Progenitor cell of endocrine pancreas (in vitro differentiated cells): ENCODE measurements around the gene ARHGAP8. TPM values are rescaled to one million over a fixed set of nuclear protein-coding genes. Genes with fewer than 3 reads are reported as not detected.

Experiments used
- DNase-seq: peaks from one replicate; pipeline ENCODE4 v3.0.0; 2021; ENCODE audit warnings: low spot score; ENCODE audit not compliant: unreplicated experiment
- H3K27ac Mint-ChIP-seq: 2 replicates; pipeline ENCODE4 v1.8.0; 2021; ENCODE audit warnings: mild to moderate bottlenecking, moderate library complexity, mixed read lengths
- H3K27me3 Mint-ChIP-seq: 2 replicates; pipeline ENCODE4 v1.8.0; 2021; ENCODE audit warnings: mixed read lengths
- H3K36me3 Mint-ChIP-seq: 2 replicates; pipeline ENCODE4 v1.8.0; 2022; ENCODE audit warnings: mixed read lengths; ENCODE audit not compliant: insufficient read depth
- H3K4me1 Mint-ChIP-seq: 2 replicates; pipeline ENCODE4 v1.8.0; 2021; ENCODE audit warnings: low read depth, mixed read lengths
- H3K4me3 Mint-ChIP-seq: 2 replicates; pipeline ENCODE4 v1.8.0; 2021; ENCODE audit warnings: low read depth, mild to moderate bottlenecking, moderate library complexity, mixed read lengths
- H3K9me3 Mint-ChIP-seq: 2 replicates; pipeline ENCODE4 v1.8.0; 2021; ENCODE audit warnings: low read depth, mixed read lengths
- total RNA-seq: library from RNA; stranded (reverse); gene quantifications from 2 replicates; pipeline ENCODE4 v1.2.1, GENCODE V29; 2021
- TF ChIP-seq, protein P1 (sequence below): fragments of 200-600 bp; sonication (generic); IDR thresholded peaks from one replicate; pipeline ENCODE4 v1.5.0; 2021; ENCODE audit warnings: antibody characterized with exemption, mild to moderate bottlenecking; ENCODE audit not compliant: unreplicated experiment

The ARHGAP8 gene
- total RNA-seq, 1 donor from 2014 or later: 100 TPM

- DNase-seq: no peak
- no peak overlapping the region for H3K4me3 Mint-ChIP-seq
- TF ChIP-seq, protein P1, sequence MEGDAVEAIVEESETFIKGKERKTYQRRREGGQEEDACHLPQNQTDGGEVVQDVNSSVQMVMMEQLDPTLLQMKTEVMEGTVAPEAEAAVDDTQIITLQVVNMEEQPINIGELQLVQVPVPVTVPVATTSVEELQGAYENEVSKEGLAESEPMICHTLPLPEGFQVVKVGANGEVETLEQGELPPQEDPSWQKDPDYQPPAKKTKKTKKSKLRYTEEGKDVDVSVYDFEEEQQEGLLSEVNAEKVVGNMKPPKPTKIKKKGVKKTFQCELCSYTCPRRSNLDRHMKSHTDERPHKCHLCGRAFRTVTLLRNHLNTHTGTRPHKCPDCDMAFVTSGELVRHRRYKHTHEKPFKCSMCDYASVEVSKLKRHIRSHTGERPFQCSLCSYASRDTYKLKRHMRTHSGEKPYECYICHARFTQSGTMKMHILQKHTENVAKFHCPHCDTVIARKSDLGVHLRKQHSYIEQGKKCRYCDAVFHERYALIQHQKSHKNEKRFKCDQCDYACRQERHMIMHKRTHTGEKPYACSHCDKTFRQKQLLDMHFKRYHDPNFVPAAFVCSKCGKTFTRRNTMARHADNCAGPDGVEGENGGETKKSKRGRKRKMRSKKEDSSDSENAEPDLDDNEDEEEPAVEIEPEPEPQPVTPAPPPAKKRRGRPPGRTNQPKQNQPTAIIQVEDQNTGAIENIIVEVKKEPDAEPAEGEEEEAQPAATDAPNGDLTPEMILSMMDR: no peak
- H3K9me3 Mint-ChIP-seq: no peaks in the 10 kb centered on the region
- peak overlapping the region; percentile 47 for H3K27ac Mint-ChIP-seq
- no peaks in the 10 kb centered on the region for H3K4me1 Mint-ChIP-seq
- H3K27me3 Mint-ChIP-seq: no peaks in the 10 kb centered on the region
- H3K36me3 Mint-ChIP-seq: peaks cover 2% of the 10 kb centered on the region
Observed at GRCh38 chr22:44890416-44891292, 138.3 kb downstream of the ARHGAP8 start.

DNA sequence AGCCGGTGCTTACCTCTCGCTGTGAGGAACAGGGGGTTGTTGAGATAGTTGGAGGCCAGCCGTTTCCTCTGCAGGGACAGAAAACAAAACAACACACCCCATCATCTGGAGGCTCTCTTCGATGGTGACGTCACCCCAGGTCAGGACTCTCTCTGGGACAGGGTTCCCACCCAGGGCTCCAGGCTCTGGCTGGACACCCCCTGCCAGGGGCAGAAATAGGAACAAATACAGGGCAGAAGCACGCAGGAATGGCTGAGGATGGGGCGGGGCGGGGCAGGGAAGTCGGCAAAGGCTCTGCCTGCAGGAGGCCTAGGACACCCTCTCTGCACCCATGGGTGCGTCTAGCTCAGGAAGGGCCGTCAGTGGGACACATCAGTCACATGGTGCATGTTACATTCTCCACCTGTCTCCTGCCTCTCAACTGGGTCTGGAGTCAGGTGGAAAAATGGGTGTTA lies 138.9 kb downstream of the ARHGAP8 start:
- Mint-ChIP-seq H3K27ac (no peak overlapping the region), H3K4me1 (no peaks in the 10 kb centered on the region), H3K9me3 (no peaks in the 10 kb centered on the region), H3K4me3 (no peak overlapping the region), H3K27me3 (no peaks in the 10 kb centered on the region), H3K36me3 (peaks cover 2% of the 10 kb centered on the region)
- no peak for DNase-seq
- TF ChIP-seq, protein P1: no peak

GRCh38 chr22:44891791-44892190 lies 139.4 kb downstream of the ARHGAP8 start:
- DNase-seq: no peak
- Mint-ChIP-seq H3K4me1 (no peaks in the 10 kb centered on the region), H3K9me3 (no peaks in the 10 kb centered on the region), H3K27ac (no peak overlapping the region), H3K27me3 (no peaks in the 10 kb centered on the region), H3K4me3 (no peak overlapping the region), H3K36me3 (peaks cover 2% of the 10 kb centered on the region)
- TF ChIP-seq, protein P1: no peak

GRCh38 chr22:44892243-44892642 lies 139.9 kb downstream of the ARHGAP8 start:
- H3K4me1 Mint-ChIP-seq: no peaks in the 10 kb centered on the region
- H3K27me3 Mint-ChIP-seq: no peaks in the 10 kb centered on the region
- H3K27ac Mint-ChIP-seq: peak overlapping the region; percentile 41
- DNase-seq: no peak
- H3K4me3 Mint-ChIP-seq: no peak overlapping the region
- TF ChIP-seq, protein P1: no peak
- H3K36me3 Mint-ChIP-seq: peaks cover 2% of the 10 kb centered on the region
- H3K9me3 Mint-ChIP-seq: no peaks in the 10 kb centered on the region

- H3K4me1 Mint-ChIP-seq: no peaks in the 10 kb centered on the region
- H3K27ac Mint-ChIP-seq: no peak overlapping the region
- H3K27me3 Mint-ChIP-seq: no peaks in the 10 kb centered on the region
- TF ChIP-seq, protein P1: no peak
- peaks cover 2% of the 10 kb centered on the region for H3K36me3 Mint-ChIP-seq
- H3K9me3 Mint-ChIP-seq: no peaks in the 10 kb centered on the region
- DNase-seq: no peak
- H3K4me3 Mint-ChIP-seq: no peak overlapping the region
Observed at GRCh38 chr22:44892803-44893730, 140.7 kb downstream of the ARHGAP8 start.
